H1 (cell line): Measurements from ENCODE around the gene HDAC6. TPM values are rescaled to one million over a fixed set of nuclear protein-coding genes. Genes with fewer than 3 reads are reported as not detected.

Source experiments
- CTCF ChIA-PET: fragments of 300-600 bp; sonication (Branson Sonifier 250); formaldehyde crosslinking; loops from one replicate; lab custom pipeline; 2021; ENCODE audit not compliant: partially characterized antibody; lab: Charles Lee
- POLR2A ChIA-PET: fragments of 300-600 bp; sonication (Branson Sonifier 250); formaldehyde crosslinking; loops from one replicate; lab custom pipeline; 2021; ENCODE audit warnings: inconsistent platforms; ENCODE audit not compliant: partially characterized antibody; lab: Charles Lee
- DNase-seq, 2 experiments: peaks; one replicate each; pipeline versions ENCODE4 v3.0.0 to v3.0.0-alpha.2; 2010 to 2022; ENCODE audit warnings: low spot score in 2 of 2, low read depth in 1 of 2, mixed read lengths in 1 of 2
- FAIRE-seq: peaks from 2 replicates; lab custom pipeline; 2011; peaks lifted over from hg19 to GRCh38; lab: Jason Lieb, UNC
- H2AFZ ChIP-seq: 2 replicates; pipeline ENCODE4 v1.8.1; 2012; ENCODE audit warnings: low read length, inconsistent platforms
- H2AK5ac ChIP-seq: 2 replicates; pipeline ENCODE4 v1.6.1; 2013; ENCODE audit warnings: low read depth, low read length
- H2BK120ac ChIP-seq: replicated peaks from 2 replicates; pipeline ENCODE3; 2013; ENCODE audit warnings: low read depth, low read length, inconsistent platforms
- H2BK12ac ChIP-seq: 2 replicates; pipeline ENCODE4 v1.6.1; 2013; ENCODE audit warnings: low read depth, low read length
- H2BK15ac ChIP-seq: 2 replicates; pipeline ENCODE4 v1.6.1; 2013; ENCODE audit warnings: low read length
- H2BK20ac ChIP-seq: 2 replicates; pipeline ENCODE4 v1.6.1; 2013; ENCODE audit warnings: low read length
- H2BK5ac ChIP-seq: 2 replicates; pipeline ENCODE4 v1.6.1; 2013; ENCODE audit warnings: low read depth, low read length
- H3K14ac ChIP-seq: 2 replicates; pipeline ENCODE4 v1.6.1; 2013; ENCODE audit warnings: inconsistent platforms; ENCODE audit not compliant: insufficient read length
- H3K18ac ChIP-seq: 2 replicates; pipeline ENCODE4 v1.6.1; 2013; ENCODE audit warnings: low read length; ENCODE audit errors: extremely low read depth
- H3K23ac ChIP-seq: 2 replicates; pipeline ENCODE4 v1.6.1; 2013; ENCODE audit warnings: inconsistent platforms; ENCODE audit not compliant: insufficient read length
- H3K23me2 ChIP-seq: 2 replicates; pipeline ENCODE4 v1.6.1; 2013; ENCODE audit warnings: low read depth, low read length
- H3K27ac ChIP-seq: 2 replicates; pipeline ENCODE4 v1.6.1; 2011; ENCODE audit warnings: low read depth, low read length, inconsistent platforms
- H3K27me3 ChIP-seq, 4 experiments: replicated peaks in 1 of 4; 1 replicate in 1 of 4; 2 replicates in 3 of 4; pipeline versions ENCODE4 v1.6.1 to v1.8.1; 2011 to 2013; ENCODE audit warnings: low read length in 3 of 4, mild to moderate bottlenecking in 3 of 4, inconsistent platforms in 2 of 4, mixed read lengths in 2 of 4, moderate library complexity in 1 of 4; ENCODE audit not compliant: control insufficient read depth in 3 of 4, insufficient read depth in 3 of 4; ENCODE audit errors: extremely low read depth in 1 of 4
- H3K36me3 ChIP-seq, 4 experiments: 2 replicates each; pipeline versions ENCODE4 v1.6.1 to v1.8.1; 2011 to 2013; ENCODE audit warnings: mild to moderate bottlenecking in 4 of 4, low read length in 3 of 4, moderate library complexity in 2 of 4, control low read depth in 1 of 4, inconsistent platforms in 1 of 4; ENCODE audit not compliant: insufficient read depth in 4 of 4, control insufficient read depth in 2 of 4
- H3K4ac ChIP-seq: replicated peaks from 2 replicates; pipeline ENCODE3; 2013; ENCODE audit warnings: low read length, low read depth, mixed read lengths, inconsistent platforms; ENCODE audit not compliant: insufficient read length
- H3K4me1 ChIP-seq, 4 experiments: replicated peaks in 1 of 4; 1 replicate in 1 of 4; 2 replicates in 3 of 4; pipeline versions ENCODE4 v1.6.1 to v1.8.1; 2011 to 2013; ENCODE audit warnings: low read length in 3 of 4, inconsistent platforms in 2 of 4, mixed read lengths in 1 of 4; ENCODE audit not compliant: insufficient read depth in 4 of 4, control insufficient read depth in 3 of 4
- H3K4me2 ChIP-seq, 2 experiments: 2 replicates each; pipeline versions ENCODE4 v1.6.1 to v1.8.1; 2011 to 2013; ENCODE audit warnings: low read depth in 2 of 2, low read length in 2 of 2, control low read depth in 1 of 2, inconsistent platforms in 1 of 2, mild to moderate bottlenecking in 1 of 2; ENCODE audit not compliant: insufficient read depth in 1 of 2
- H3K4me3 ChIP-seq, 4 experiments: fragments of 200-600, 300-600 bp in 1 of 4; sonication (generic), shearing (Covaris generic), sonication (Bioruptor Twin) in 1 of 4; 2 replicates each; pipeline versions ENCODE4 v1.5.1 to v1.8.1; 2011 to 2016; ENCODE audit warnings: low read length in 4 of 4, low read depth in 3 of 4, control low read depth in 2 of 4, inconsistent platforms in 2 of 4, mild to moderate bottlenecking in 2 of 4, mixed read lengths in 1 of 4, moderate library complexity in 1 of 4; ENCODE audit not compliant: insufficient read depth in 2 of 4; ENCODE audit errors: extremely low read depth in 1 of 4
- H3K56ac ChIP-seq: replicated peaks from 2 replicates; pipeline ENCODE3; 2013; ENCODE audit warnings: low read depth, mild to moderate bottlenecking, mixed read lengths, low read length, inconsistent platforms; ENCODE audit not compliant: insufficient read length
- H3K79me1 ChIP-seq: 2 replicates; pipeline ENCODE4 v1.6.1; 2013; ENCODE audit warnings: low read depth, low read length, control low read depth
- H3K79me2 ChIP-seq, 2 experiments: 2 replicates each; pipeline versions ENCODE4 v1.6.1 to v1.8.1; 2012 to 2013; ENCODE audit warnings: low read length in 2 of 2, mild to moderate bottlenecking in 2 of 2, inconsistent platforms in 1 of 2; ENCODE audit not compliant: insufficient read depth in 2 of 2, control insufficient read depth in 1 of 2
- H3K9ac ChIP-seq, 4 experiments: replicated peaks in 1 of 4; 1 replicate in 1 of 4; 2 replicates in 3 of 4; pipeline versions ENCODE4 v1.6.1 to v1.8.1; 2011 to 2013; ENCODE audit warnings: low read depth in 3 of 4, low read length in 3 of 4, control low read depth in 2 of 4, mild to moderate bottlenecking in 2 of 4, moderate library complexity in 2 of 4, inconsistent platforms in 1 of 4; ENCODE audit errors: extremely low read depth in 1 of 4
- H3K9me3 ChIP-seq, 2 experiments: 2 replicates each; pipeline versions ENCODE4 v1.6.1 to v1.8.1; 2012 to 2013; ENCODE audit warnings: mild to moderate bottlenecking in 2 of 2, moderate library complexity in 2 of 2, control low read depth in 1 of 2, inconsistent platforms in 1 of 2, low read depth in 1 of 2, low read length in 1 of 2, mixed read lengths in 1 of 2; ENCODE audit not compliant: insufficient read depth in 2 of 2
- H4K20me1 ChIP-seq, 2 experiments: replicated peaks in 1 of 2; 2 replicates each; pipeline versions ENCODE3 to v1.8.1; 2011 to 2013; ENCODE audit warnings: inconsistent platforms in 2 of 2, low read length in 2 of 2, mild to moderate bottlenecking in 1 of 2; ENCODE audit not compliant: insufficient read depth in 2 of 2, control insufficient read depth in 1 of 2
- H4K5ac ChIP-seq: 2 replicates; pipeline ENCODE4 v1.6.1; 2013; ENCODE audit warnings: low read length, low read depth, mixed read lengths, inconsistent platforms; ENCODE audit not compliant: insufficient read length
- H4K8ac ChIP-seq: 2 replicates; pipeline ENCODE4 v1.8.0; 2013; ENCODE audit warnings: mild to moderate bottlenecking, moderate library complexity, low read length, inconsistent platforms; ENCODE audit not compliant: insufficient read depth; ENCODE audit errors: extremely low read depth
- H4K91ac ChIP-seq: replicated peaks from 2 replicates; pipeline ENCODE3; 2013; ENCODE audit warnings: low read length, mixed read lengths, inconsistent platforms; ENCODE audit not compliant: insufficient read length
- E2F6 ChIP-seq: IDR thresholded peaks from 2 replicates; pipeline ENCODE4 v1.6.1; 2012; ENCODE audit warnings: inconsistent platforms
- KDM4A ChIP-seq: IDR thresholded peaks from one replicate; pipeline ENCODE4 v1.7.1; 2012; ENCODE audit warnings: low read depth, mild to moderate bottlenecking, moderate library complexity, low read length, inconsistent platforms; ENCODE audit not compliant: severe bottlenecking
- RAD21 ChIP-seq, 2 experiments: IDR thresholded peaks in 1 of 2; conservative IDR thresholded peaks in 1 of 2; 2 replicates each; pipeline ENCODE4 v1.6.1; 2011; ENCODE audit warnings: low read depth in 2 of 2, low read length in 2 of 2, improper control_type of control experiment in 1 of 2, inconsistent platforms in 1 of 2, mild to moderate bottlenecking in 1 of 2, moderate library complexity in 1 of 2
- WGBS, 2 experiments: shearing (Covaris generic) in 1 of 2; methylation state at CpG; one replicate each; pipeline versions ENCODE4 v1.1.6 to v1.1.7; 2013 to 2015; ENCODE audit warnings: low lambda C conversion rate in 2 of 2, mixed read lengths in 2 of 2, inconsistent platforms in 1 of 2, low coverage in 1 of 2, missing lambda C conversion rate in 1 of 2; ENCODE audit not compliant: insufficient replicate concordance in 2 of 2, insufficient coverage in 1 of 2, insufficient read length in 1 of 2; ENCODE audit errors: extremely low coverage in 1 of 2, missing lambda C conversion rate in 1 of 2; 5-methylcytosine and 5-hydroxymethylcytosine counted together
- polyA plus RNA-seq, 7 experiments: library from polyadenylated mRNA; depleted of rRNA in 3 of 7; stranded (reverse) in 5 of 7; unstranded in 2 of 7; fragments of >200 nt in 5 of 7; fragments of 200-250 nt in 2 of 7; gene quantifications; 1 replicate in 5 of 7; 2 replicates in 1 of 7; 4 replicates in 1 of 7; pipeline versions ENCODE4 v1.2.1 to v1.2.3, GENCODE V29; 2011 to 2013; ENCODE audit warnings: missing spikeins in 2 of 7, mixed read lengths in 2 of 7
- total RNA-seq: library from RNA; stranded (reverse); fragmentation: NEBNext Ultra II Directional; extraction: Animal tissue kit (Norgen Biotek cat#: 25700); gene quantifications from 2 replicates; pipeline ENCODE4 v1.2.1, GENCODE V29; 2021

The HDAC6 gene
- total and polyA plus RNA-seq, 2 of the 8 experiments (the other 6 are each of a cell fraction or from before 2014, with no cell fraction given) = 34.0 to 51.8 TPM

DNA sequence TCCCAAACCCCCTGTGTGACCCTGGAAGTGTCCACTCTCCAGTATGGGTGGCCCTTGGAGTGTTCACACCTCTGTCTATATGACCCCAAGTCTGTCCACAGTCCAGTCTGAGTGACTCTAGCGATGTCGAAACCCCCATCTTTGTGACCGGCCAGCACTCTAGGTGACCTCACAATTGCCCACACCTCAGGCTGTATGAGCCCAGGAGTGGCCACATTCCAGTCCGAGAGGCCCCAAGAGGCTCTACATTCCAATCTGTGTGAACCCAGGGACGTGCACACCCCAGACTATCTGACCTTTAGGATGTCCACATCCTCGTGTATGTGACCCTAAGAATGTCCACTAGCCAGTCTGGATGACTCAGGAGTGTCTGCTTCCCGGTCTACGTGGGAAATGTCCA lies 47.6 kb upstream of the HDAC6 start:
- Histone ChIP-seq H3K79me2 (no peaks in the 10 kb centered on the region), H3K27ac (no peak overlapping the region), H4K91ac (no peak overlapping the region), H2BK120ac (no peak overlapping the region), H4K5ac (no peak overlapping the region), H3K23me2 (no peaks in the 10 kb centered on the region), H3K4ac (no peak overlapping the region), H3K9ac (no peak overlapping the region), H3K14ac (no peak overlapping the region), H2AFZ (no peak overlapping the region), H2BK12ac (no peak overlapping the region), H3K27me3 (no peaks in the 10 kb centered on the region), H2BK5ac (no peak overlapping the region), H3K4me1 (no peaks in the 10 kb centered on the region), H4K20me1 (no peaks in the 10 kb centered on the region), H3K79me1 (no peaks in the 10 kb centered on the region), H3K18ac (no peak overlapping the region), H2BK15ac (no peak overlapping the region), H3K4me3 (no peak overlapping the region), H4K8ac (no peak overlapping the region), H3K9me3 (no peaks in the 10 kb centered on the region), H2AK5ac (no peak overlapping the region), H3K23ac (no peak overlapping the region), H3K4me2 (no peak overlapping the region), H3K36me3 (no peaks in the 10 kb centered on the region), H3K56ac (no peak overlapping the region), H2BK20ac (no peak overlapping the region)
- DNase-seq (no peak), FAIRE-seq (no peak)
- POLR2A ChIA-PET = no interaction called here
- TF ChIP-seq RAD21 (IDR thresholded peaks at IDR 0.05 in 1 of 2, conservative IDR thresholded peaks at IDR 0.05 in 1 of 2; ENCODE audit: low read depth in 2 of 2, low read length in 2 of 2) = no peak
- no peak for TF ChIP-seq KDM4A
- TF ChIP-seq E2F6 = no peak
- 80% methylated on average over 7 of the region's 8 CpGs; no CpG with 5 or more reads in 1 of the 2 experiments for WGBS, 2 experiments
- CTCF ChIA-PET = no interaction called here
